HCT116 (cell line): ENCODE results near the gene PMS1. TPM values are rescaled to one million over a fixed set of nuclear protein-coding genes. Genes with fewer than 3 reads are reported as not detected.

ENCODE experiments used
- ATAC-seq: fragments of 200-7000 bp; cut with Tn5 transposase; 2 replicates; pipeline ENCODE4 v1.9.1; 2020; ENCODE audit warnings: mild to moderate bottlenecking, moderate library complexity
- BruUV-seq: library from RNA; stranded (reverse); fragments of 400-500 nt; replicated peaks from 2 replicates; lab custom pipeline; 2021; lab: Mats Ljungman, UMichigan
- CTCF ChIA-PET: fragments of 300-600 bp; sonication (Branson Sonifier 250); formaldehyde crosslinking; loops from one replicate; lab custom pipeline; 2021; ENCODE audit warnings: antibody characterized with exemption; lab: Charles Lee
- POLR2A ChIA-PET: fragments of 300-600, 350-600 bp; sonication (Branson Sonifier 250); formaldehyde crosslinking; loops from one replicate; lab custom pipeline; 2021; ENCODE audit warnings: antibody characterized with exemption; lab: Charles Lee
- RAD21 ChIA-PET, 2 experiments: fragments of 300-600 bp; sonication (Branson Sonifier 250); formaldehyde crosslinking; loops; one replicate each; lab custom pipeline; 2023; ENCODE audit warnings: low total read pairs in 2 of 2; ENCODE audit not compliant: uncharacterized antibody in 2 of 2, unreplicated experiment in 2 of 2, low non-redundant PET in 1 of 2; lab: Charles Lee
- DNase-seq: peaks from one replicate; pipeline ENCODE4 v3.0.0-alpha.2; 2010; ENCODE audit warnings: low read depth, low spot score
- H2AFZ ChIP-seq: fragments of 200-600 bp; shearing (Covaris generic), sonication (generic); 2 replicates; pipeline ENCODE4 v1.6.1; 2017; ENCODE audit warnings: low read depth, mixed run types, mixed read lengths, antibody characterized with exemption, low read length; ENCODE audit not compliant: poor library complexity, severe bottlenecking
- H3K27ac ChIP-seq: 2 replicates; pipeline ENCODE4 v1.5.1; 2012; ENCODE audit warnings: low read depth, low read length
- H3K27me3 ChIP-seq: fragments of 200-600 bp; sonication (generic); 2 replicates; pipeline ENCODE4 v1.6.1; 2016; ENCODE audit warnings: mixed run types, low read length, mixed read lengths; ENCODE audit not compliant: insufficient read depth
- H3K36me3 ChIP-seq, 2 experiments: fragments of 200-500 bp in 1 of 2; fragments of 200-600 bp in 1 of 2; sonication (Bioruptor generic) in 1 of 2; sonication (generic) in 1 of 2; 2 replicates each; pipeline versions ENCODE4 v1.5.1 to v1.6.1; 2014 to 2016; ENCODE audit warnings: low read length in 2 of 2, inconsistent platforms in 1 of 2, mixed read lengths in 1 of 2, mixed run types in 1 of 2; ENCODE audit not compliant: insufficient read depth in 2 of 2, control insufficient read depth in 1 of 2
- H3K4me1 ChIP-seq, 2 experiments: fragments of 200-600 bp in 1 of 2; sonication (generic) in 1 of 2; 2 replicates each; pipeline versions ENCODE4 v1.5.1 to v1.6.1; 2012 to 2017; ENCODE audit warnings: low read length in 2 of 2, inconsistent platforms in 1 of 2, mild to moderate bottlenecking in 1 of 2, mixed read lengths in 1 of 2, mixed run types in 1 of 2, moderate library complexity in 1 of 2; ENCODE audit not compliant: insufficient read depth in 2 of 2, control insufficient read depth in 1 of 2
- H3K4me2 ChIP-seq: fragments of 200-600 bp; sonication (generic); 2 replicates; pipeline ENCODE4 v1.6.1; 2017; ENCODE audit warnings: mixed run types, low read length, mixed read lengths
- H3K4me3 ChIP-seq, 2 experiments: fragments of 200-600 bp in 1 of 2; sonication (generic) in 1 of 2; replicated peaks in 1 of 2; 2 replicates each; pipeline ENCODE4 v1.5.1; 2011 to 2016; ENCODE audit warnings: low read length in 2 of 2, control low read depth in 1 of 2, low read depth in 1 of 2, mild to moderate bottlenecking in 1 of 2, mixed read lengths in 1 of 2, mixed run types in 1 of 2
- H3K79me2 ChIP-seq: fragments of 200-600 bp; sonication (generic); 2 replicates; pipeline ENCODE4 v1.6.1; 2017; ENCODE audit warnings: mild to moderate bottlenecking, mixed run types, low read length, moderate library complexity, mixed read lengths; ENCODE audit not compliant: insufficient read depth
- H3K9ac ChIP-seq: fragments of 200-600 bp; sonication (generic); 2 replicates; pipeline ENCODE4 v1.6.1; 2016; ENCODE audit warnings: low read length, mixed read lengths
- H3K9me2 ChIP-seq: fragments of 200-600 bp; sonication (generic), shearing (Covaris generic); 2 replicates; pipeline ENCODE4 v1.6.1; 2017; ENCODE audit warnings: mixed run types, mild to moderate bottlenecking, moderate library complexity; ENCODE audit not compliant: insufficient read depth
- H3K9me3 ChIP-seq, 2 experiments: fragments of 200-500 bp in 1 of 2; fragments of 200-600 bp in 1 of 2; sonication (Bioruptor generic) in 1 of 2; sonication (generic) in 1 of 2; 2 replicates each; pipeline ENCODE4 v1.6.1; 2014 to 2017; ENCODE audit warnings: low read length in 2 of 2, mixed read lengths in 2 of 2, inconsistent platforms in 1 of 2, low read depth in 1 of 2, mild to moderate bottlenecking in 1 of 2, mixed run types in 1 of 2, moderate library complexity in 1 of 2; ENCODE audit not compliant: control insufficient read depth in 1 of 2, insufficient read depth in 1 of 2
- H4K20me1 ChIP-seq: fragments of 200-600 bp; sonication (generic), shearing (Covaris generic); 2 replicates; pipeline ENCODE4 v1.6.1; 2017; ENCODE audit warnings: mixed run types, mild to moderate bottlenecking, moderate library complexity; ENCODE audit not compliant: insufficient read depth
- CEBPB ChIP-seq: IDR thresholded peaks from 2 replicates; pipeline ENCODE4 v1.6.1; 2012; ENCODE audit warnings: low read depth
- EGR1 ChIP-seq: IDR thresholded peaks from 2 replicates; pipeline ENCODE4 v1.6.1; 2012; ENCODE audit warnings: low read depth
- EZH2 ChIP-seq: fragments of 200-600 bp; sonication (generic); IDR thresholded peaks from 2 replicates; pipeline ENCODE4 v1.6.1; 2017; ENCODE audit warnings: antibody characterized with exemption, mixed run types
- EZH2phosphoT487 ChIP-seq: fragments of 200-600 bp; IDR thresholded peaks from 2 replicates; pipeline ENCODE4 v1.6.1; 2018; ENCODE audit warnings: antibody characterized with exemption, borderline replicate concordance
- JUND ChIP-seq: IDR thresholded peaks from 2 replicates; pipeline ENCODE4 v1.6.1; 2012
- POLR2A ChIP-seq: IDR thresholded peaks from 2 replicates; pipeline ENCODE4 v1.7.0; 2011; ENCODE audit warnings: borderline replicate concordance; ENCODE audit not compliant: insufficient read depth, insufficient read length; ENCODE audit errors: extremely low read depth
- RAD21 ChIP-seq: IDR thresholded peaks from 2 replicates; pipeline ENCODE4 v1.6.1; 2012; ENCODE audit warnings: low read depth, mild to moderate bottlenecking
- SRF ChIP-seq: IDR thresholded peaks from 2 replicates; pipeline ENCODE4 v1.6.1; 2012; ENCODE audit warnings: low read depth
- ZFX ChIP-seq: fragments of 450-650 bp; IDR thresholded peaks from 2 replicates; pipeline ENCODE4 v1.6.1; 2017
- ZNF274 ChIP-seq: fragments of 200-500 bp; sonication (Bioruptor generic); IDR thresholded peaks from 2 replicates; pipeline ENCODE4 v1.6.1; 2014; ENCODE audit warnings: mild to moderate bottlenecking, low read depth, low read length, inconsistent platforms
- intact Hi-C: fragments of 100-400 bp; cut with micrococcal nuclease; formaldehyde crosslinking; loops from 2 replicates; pipeline ENCODE4 v1.10.0; 2022
- total RNA-seq: library from RNA; stranded (reverse); gene quantifications from one replicate; pipeline ENCODE4 v1.2.1, GENCODE V29; 2021; ENCODE audit not compliant: unreplicated experiment
- TF ChIP-seq, protein P1 (sequence below), 3 experiments: fragments of 200-600 bp in 1 of 3; sonication (generic) in 1 of 3; IDR thresholded peaks in 2 of 3; conservative IDR thresholded peaks in 1 of 3; 2 replicates each; pipeline ENCODE4 v1.5.1; 2012 to 2017; ENCODE audit warnings: low read depth in 2 of 3, low read length in 2 of 3, antibody characterized with exemption in 1 of 3, borderline replicate concordance in 1 of 3, control low read depth in 1 of 3, mild to moderate bottlenecking in 1 of 3, mixed read lengths in 1 of 3, mixed run types in 1 of 3, moderate library complexity in 1 of 3; ENCODE audit not compliant: insufficient read depth in 1 of 3
- TF ChIP-seq, protein P2 (sequence below): IDR thresholded peaks from 2 replicates; pipeline ENCODE4 v1.6.1; 2012

PMS1 gene
- total RNA-seq, 1 experiment from 2014 or later = 53.2 TPM

DNA sequence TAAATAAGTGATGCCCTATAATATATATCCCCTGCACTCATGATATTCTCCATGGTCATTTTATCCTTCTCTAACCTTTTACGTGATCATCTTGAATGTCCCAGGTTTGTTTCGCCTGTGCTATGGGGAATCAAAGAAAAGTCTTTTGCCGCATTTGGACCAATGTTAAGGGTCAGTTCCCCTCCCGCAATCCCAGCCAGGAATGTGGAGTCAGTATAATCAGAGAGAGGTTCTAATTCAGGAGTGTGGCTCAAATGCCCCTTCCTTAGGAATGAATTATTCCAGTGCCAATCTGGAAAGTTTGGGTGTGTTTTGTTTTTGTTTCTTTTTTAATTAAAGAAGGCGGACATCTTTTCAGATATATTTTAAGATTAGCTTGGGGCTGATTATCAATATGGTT, 41.8 kb downstream of the PMS1 start:
- Histone ChIP-seq H3K4me3 (no peak overlapping the region), H3K9me2 (no peaks in the 10 kb centered on the region), H3K9ac (no peak overlapping the region), H3K4me1 (no peaks in the 10 kb centered on the region), H3K4me2 (no peak overlapping the region), H3K27me3 (no peaks in the 10 kb centered on the region)
- TF ChIP-seq ZNF274 (no peak), RAD21 (no peak), CEBPB (no peak), ZFX (no peak), POLR2A (no peak), EZH2 (no peak), EZH2phosphoT487 (no peak), JUND (no peak), EGR1 (no peak), SRF (no peak)
- TF ChIP-seq, protein P1, sequence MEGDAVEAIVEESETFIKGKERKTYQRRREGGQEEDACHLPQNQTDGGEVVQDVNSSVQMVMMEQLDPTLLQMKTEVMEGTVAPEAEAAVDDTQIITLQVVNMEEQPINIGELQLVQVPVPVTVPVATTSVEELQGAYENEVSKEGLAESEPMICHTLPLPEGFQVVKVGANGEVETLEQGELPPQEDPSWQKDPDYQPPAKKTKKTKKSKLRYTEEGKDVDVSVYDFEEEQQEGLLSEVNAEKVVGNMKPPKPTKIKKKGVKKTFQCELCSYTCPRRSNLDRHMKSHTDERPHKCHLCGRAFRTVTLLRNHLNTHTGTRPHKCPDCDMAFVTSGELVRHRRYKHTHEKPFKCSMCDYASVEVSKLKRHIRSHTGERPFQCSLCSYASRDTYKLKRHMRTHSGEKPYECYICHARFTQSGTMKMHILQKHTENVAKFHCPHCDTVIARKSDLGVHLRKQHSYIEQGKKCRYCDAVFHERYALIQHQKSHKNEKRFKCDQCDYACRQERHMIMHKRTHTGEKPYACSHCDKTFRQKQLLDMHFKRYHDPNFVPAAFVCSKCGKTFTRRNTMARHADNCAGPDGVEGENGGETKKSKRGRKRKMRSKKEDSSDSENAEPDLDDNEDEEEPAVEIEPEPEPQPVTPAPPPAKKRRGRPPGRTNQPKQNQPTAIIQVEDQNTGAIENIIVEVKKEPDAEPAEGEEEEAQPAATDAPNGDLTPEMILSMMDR (IDR thresholded peaks at IDR 0.05 in 2 of 3, conservative IDR thresholded peaks at IDR 0.05 in 1 of 3; ENCODE audit: borderline replicate concordance in 1 of 3, insufficient read depth in 1 of 3, low read depth in 2 of 3, low read length in 2 of 3) = no peak
- TF ChIP-seq, protein P2, sequence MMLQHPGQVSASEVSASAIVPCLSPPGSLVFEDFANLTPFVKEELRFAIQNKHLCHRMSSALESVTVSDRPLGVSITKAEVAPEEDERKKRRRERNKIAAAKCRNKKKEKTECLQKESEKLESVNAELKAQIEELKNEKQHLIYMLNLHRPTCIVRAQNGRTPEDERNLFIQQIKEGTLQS = no peak
- TF ChIP-seq, all 23 proteins: peak for 0
- Histone ChIP-seq H3K36me3 (no peaks in the 10 kb centered on the region), H4K20me1 (no peaks in the 10 kb centered on the region), H2AFZ (no peak overlapping the region), H3K27ac (no peak overlapping the region), H3K9me3 (no peaks in the 10 kb centered on the region), H3K79me2 (peaks cover 8% of the 10 kb centered on the region)
- ChIA-PET CTCF (no interaction called here), POLR2A (no interaction called here), RAD21 (no interaction called here)
- intact Hi-C loops = no loop called here
- no TSS peak for BruUV-seq
- no peak for ATAC-seq
- no peak for DNase-seq
